Stimulated activated CD8-positive, alpha-beta memory T cell treated with anti-CD3 and anti-CD28 coated beads, Interleukin-15, amount 100 ng/mL, for 1 hour (primary cell): ENCODE results near the gene ATP11A.
"Not testable (repeated sequence)": the region's sequence is repeated elsewhere in the genome, so short reads cannot be mapped to it uniquely, and the experiment has no call there.

Source experiments
- DNase-seq: peaks from one replicate; pipeline ENCODE4 v3.0.0-alpha.2; 2020; ENCODE audit warnings: low read depth

Gene ATP11A

DNA sequence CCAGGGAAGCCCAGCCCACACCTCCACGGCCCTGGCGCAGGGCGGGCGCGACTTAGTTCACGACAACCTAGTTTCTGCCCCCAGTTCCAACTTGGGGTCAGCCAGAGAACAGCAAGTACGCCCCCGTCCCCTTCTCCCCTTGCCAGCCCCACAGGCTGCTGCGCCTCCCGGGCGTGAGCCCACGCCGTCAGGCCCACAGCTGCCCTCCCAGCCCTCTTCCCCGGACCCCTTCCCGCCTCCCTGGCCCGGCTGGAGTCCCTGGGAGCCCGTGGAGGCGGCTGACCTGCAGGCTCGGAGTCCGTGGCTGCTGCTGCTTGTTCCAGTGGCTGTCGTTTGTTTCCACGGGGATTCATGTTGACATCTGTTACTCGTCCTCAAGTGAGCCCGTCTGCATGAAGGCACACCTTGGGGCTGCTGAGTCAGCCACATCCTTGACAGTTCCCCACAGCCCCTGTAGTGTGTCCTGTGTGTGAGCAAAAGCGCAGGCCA is 86.0 kb downstream of the ATP11A start:
- DNase-seq, result no peak

DNA sequence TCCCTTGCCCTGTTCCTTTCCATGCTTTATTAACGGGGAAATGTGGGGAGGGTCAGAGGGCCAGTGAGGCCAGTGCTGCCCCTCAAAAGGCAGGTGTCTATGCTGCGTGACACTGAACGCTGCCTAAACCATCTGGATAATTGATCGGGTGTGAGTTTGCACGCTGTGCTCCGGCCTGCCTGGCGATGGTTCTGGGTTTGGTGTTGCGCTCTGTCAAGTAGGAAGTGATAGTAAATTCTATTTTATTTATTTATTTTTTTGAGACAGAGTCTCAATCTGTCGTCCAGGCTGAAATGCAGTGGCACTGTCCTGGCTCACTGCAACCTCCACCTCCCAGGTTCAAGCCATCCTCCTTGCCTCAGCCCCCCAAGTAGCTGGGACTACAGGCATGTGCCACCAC is 86.5 kb downstream of the ATP11A start:
- no peak for DNase-seq

DNA sequence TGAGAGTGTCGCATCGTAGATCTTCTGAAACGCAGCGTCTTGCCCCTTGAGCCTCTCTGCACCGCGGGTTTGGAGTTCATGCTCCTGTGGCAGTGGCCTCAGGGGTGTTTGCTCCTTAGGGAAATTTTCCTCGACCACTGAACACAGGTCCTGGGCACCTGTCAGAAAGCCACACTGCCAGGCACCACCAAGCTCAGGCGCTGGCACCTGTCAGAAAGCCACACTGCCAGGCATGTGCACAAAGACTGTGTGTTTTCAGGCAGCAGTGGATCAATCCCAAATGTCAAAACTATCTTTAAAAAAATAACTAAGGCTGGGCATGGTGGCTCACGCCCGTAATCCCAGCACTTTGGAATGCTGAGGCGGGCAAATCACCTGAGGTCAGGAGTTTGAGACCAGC is 87.1 kb downstream of the ATP11A start:
- DNase-seq, result no peak

DNA sequence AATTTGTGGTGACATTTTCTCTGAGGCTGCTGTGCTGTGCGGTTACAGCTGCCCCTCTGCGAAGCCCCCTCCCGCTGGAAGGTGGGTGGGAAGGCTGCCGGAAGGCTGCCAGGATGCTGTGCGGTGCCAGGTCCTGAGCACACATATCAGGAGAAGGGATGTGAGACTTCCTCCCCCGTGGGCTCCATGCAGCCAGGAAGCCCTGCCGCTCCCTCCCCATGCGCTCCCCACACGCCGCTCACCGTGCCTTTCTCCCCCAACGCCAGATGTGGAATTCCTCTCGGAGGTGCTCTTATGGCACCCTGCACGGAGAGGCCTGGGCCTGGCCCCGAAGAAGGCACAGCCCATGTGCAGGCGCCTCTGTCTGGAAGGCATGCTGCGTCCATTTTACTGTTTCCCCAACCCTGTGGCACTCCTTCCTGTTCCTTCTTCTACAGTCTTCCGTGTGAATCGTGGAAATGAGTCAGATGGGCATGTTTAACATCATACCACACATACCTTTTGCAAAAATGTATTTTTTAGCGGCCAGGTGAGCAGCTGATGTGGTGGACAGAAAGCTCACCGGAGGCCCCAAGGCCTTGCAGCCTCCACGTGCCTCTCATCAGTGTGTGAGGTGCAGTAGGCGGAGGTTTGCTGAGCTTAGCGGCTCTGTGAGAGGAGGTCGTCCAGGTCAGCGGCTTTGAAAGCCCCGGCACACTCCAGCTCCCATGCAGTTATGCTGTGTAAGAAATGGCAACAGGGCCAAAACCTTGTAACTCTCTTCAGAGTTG is 88.0 kb downstream of the ATP11A start:
- DNase-seq, result no peak

DNA sequence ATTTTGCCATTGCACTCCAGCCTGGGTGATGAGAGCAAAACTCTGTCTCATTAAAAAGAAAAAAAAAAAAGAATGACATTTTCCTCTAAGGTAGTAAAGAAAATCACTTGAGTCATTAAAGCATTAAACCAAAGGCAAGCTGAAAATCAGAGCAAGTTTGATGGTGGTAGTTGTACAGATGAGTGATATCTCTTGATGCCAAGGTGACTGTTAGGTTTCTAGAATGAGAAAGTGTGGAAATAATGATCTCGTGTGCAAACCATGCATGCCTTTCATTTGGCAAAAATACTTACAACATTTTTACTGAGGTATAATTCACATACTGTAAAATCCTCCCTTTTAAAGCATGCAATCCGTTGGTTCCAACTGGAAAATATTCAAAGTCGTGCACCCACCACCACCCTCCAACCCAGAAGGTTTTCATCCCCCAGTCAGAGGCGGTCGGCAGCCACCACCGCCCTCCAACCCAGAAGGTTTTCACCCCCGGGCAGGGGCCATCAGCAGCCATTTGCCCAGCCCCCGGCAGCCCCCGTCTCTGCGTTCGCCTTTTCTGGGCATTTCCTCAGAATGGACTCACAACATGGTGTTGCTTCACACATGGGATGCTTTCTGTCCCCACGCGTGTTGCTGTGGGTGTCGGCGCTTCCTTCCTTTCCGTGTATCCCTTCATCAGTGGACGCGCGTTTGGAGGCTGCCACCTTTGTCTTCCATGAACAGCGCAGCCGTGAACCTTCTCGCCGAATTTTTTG is 90.2 kb downstream of the ATP11A start:
- no peak for DNase-seq

DNA sequence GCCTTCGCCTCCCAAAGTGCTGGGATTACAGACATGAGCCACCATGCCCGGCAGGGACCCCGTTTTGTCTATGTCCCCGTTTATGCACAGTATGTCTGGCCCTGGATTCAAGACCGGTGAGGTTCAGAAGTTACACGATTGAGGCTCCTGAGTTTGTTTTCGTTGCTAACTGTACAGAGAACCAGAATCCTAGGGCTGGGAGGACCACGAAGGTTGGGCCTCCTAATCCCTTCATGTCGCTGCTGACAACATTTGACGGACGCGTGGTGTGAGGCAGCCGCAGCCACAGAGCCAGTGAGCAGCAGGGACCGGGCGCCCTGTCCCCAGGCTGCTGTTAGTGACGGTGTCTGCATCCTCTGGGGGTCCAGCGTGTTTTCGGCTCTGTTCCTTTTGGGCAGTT is 91.4 kb downstream of the ATP11A start:
- DNase-seq, result no peak

DNA sequence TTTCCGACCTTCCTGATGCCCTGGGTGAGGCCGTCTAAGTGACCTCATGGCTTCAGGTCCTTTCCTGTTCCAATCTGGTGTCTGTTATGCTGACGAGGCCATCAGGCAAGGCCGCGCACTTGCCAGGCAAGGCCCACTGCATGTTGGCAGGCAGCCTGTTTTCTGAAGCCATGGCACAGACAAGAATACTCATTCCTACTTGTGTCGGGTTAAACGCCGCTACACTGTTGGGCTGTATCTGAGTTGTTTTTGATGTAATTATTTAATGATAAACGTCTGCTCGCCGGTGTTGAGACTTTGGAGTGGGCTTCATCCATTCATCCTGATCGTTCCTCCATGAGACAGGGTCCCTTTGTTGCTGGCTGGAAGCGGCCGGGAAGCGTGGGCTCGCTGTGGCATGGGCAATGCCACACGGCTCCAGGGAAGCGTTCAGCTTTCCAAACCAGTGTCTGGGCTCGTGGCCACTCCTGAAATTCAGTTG is 92.1 kb downstream of the ATP11A start:
- DNase-seq, result no peak

DNA sequence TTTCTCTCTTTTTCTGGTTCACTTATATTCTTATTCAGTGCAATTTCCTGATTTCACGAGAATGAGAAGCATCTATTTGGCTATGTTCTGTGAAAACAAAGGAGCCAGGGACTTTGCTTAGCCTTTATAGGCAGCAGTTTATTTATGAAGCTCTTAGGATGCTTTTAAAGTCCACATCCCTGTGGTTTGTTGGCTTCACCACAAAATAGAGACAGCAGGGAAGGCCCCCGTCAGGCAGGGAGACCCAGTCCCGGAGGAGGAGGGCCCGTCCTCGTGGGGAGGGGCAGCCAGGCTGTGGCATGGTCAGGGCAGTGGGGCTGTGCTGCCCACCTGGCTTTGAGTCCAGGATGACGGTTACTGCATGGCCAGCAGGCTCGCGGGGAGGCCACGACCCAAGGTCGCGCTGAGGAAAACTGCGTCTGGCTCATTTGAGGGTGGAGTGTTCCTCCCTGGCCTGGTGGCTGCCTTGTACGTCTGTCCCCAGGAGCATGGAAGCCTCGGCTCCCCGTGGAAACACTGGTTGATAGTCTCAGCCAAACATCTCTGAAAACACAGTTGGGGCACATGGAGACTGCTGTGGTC is 92.7 kb downstream of the ATP11A start:
- DNase-seq, result no peak

DNA sequence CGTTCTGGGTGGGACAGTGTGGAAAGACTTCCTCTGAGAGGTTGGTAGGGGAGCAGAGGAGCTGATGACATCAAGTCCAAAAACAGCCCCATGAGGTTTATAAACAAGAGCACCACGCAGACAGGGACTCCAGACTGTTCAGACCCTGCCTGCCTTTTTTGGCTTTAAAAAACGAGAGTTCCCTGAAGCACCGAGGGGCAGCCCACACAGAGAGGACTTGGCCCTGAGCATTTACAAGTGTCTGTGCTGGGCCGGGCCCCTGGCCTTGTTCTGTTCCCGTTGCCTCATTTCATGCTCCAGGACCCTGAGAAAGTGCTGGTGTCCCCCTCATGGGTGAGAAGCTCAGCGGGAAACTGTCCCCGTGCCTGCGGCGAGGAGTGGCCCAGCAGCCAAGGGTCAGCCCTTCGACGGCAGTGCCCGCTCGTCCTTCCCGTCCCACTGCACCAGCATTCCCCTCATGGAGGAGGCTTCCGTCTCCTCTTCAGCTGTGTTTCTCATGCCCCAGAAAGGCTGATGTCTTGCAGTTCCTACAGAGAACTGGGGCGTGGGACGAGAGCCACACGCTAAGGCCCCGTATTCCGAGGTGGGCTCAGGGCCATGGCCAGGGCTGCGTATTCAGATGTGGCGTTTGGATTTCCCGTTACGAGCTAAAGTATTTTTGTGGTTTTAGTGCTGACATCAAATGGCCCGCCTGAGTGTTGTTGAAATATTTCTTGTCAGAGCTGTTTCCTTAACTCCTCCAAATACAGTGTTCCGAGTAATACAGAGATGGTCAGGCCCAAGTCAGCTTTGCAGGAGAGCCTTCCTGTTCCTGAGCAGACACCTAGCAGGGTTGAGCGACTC is 93.5 kb downstream of the ATP11A start:
- DNase-seq, result no peak

DNA sequence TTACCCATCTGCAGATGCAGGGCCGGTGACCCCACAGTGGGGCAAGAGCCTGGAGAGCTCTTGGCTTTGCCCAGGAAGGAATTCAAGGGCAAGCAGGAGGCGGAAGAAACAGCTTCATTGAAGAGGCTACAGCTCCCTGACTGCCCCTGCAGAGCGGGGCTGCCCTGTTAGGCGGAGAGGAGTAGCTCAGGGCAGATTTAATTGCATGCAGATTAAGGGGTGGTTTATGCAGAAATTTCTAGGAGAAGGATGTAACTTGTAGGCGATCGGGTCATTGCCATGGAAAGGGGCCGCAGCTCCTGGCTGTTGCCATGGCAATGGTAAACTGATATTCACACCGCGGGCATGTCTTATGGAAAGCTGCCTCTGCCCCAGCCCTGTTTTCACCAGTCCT is 94.1 kb downstream of the ATP11A start:
- no peak for DNase-seq

DNA sequence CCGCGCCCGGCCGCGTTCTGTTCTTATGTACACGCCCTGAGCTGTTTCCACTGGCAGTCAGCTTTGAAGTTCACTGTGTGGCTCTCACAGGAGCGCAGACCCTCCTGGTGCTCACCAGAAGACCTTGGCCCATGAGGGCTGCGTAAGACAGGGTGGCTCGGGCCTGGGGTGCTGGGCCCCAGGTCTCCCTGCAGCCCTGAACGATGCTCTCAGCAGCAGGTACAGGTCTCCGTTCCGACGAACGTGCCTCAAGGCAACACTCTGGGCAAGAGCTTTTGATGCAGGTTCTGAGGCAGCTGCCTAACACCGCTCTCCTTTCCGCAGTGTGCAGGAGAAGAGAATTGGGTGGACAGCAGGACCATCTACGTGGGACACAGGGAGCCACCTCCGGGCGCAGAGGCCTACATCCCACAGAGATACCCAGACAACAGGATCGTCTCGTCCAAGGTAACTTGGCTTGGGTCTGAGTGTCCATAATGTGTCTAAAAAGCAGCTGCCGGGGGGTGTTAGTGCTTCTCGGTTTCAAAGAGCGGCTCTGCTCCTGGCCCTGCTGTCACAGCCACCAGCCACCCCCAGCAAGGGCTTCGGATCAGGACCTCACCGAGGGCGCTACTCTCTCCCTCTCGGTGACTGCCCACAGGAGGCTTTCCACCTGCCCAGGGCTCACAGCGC is 95.1 kb downstream of the ATP11A start:
- no peak for DNase-seq

DNA sequence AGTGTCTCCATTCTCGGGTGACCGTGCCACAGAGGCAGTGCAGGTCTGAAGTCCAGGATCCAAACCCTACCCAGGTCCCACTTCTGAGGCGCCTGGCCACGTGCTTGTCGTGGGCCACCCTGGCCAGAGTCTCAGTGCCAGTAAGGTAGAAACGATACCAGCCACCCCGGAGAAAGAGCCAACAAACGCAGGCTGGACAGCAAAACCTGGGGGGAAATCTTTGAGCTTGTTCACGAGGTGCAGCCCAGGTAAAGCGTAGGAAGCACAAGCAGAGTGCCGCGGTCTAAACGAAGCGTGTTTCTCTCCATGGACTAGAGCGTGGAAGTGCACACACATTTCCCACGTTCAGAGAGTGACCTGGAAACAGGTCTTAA is 95.6 kb downstream of the ATP11A start:
- no peak for DNase-seq

DNA sequence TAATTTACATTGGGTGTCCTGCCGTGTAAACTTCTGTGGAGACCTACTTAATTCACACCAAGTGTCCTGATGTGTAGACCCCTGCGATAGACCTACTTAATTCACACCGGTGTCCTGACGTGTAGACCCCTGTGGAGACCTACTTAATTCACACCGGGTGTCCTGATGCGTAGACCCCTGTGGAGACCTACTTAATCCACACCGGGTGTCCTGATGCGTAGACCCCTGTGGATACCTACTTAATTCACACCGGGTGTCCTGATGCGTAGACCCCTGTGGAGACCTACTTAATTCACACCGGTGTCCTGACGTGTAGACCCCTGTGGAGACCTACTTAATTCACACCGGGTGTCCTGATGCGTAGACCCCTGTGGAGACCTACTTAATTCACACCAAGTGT is 97.0 kb downstream of the ATP11A start:
- DNase-seq, result not testable (repeated sequence)

DNA sequence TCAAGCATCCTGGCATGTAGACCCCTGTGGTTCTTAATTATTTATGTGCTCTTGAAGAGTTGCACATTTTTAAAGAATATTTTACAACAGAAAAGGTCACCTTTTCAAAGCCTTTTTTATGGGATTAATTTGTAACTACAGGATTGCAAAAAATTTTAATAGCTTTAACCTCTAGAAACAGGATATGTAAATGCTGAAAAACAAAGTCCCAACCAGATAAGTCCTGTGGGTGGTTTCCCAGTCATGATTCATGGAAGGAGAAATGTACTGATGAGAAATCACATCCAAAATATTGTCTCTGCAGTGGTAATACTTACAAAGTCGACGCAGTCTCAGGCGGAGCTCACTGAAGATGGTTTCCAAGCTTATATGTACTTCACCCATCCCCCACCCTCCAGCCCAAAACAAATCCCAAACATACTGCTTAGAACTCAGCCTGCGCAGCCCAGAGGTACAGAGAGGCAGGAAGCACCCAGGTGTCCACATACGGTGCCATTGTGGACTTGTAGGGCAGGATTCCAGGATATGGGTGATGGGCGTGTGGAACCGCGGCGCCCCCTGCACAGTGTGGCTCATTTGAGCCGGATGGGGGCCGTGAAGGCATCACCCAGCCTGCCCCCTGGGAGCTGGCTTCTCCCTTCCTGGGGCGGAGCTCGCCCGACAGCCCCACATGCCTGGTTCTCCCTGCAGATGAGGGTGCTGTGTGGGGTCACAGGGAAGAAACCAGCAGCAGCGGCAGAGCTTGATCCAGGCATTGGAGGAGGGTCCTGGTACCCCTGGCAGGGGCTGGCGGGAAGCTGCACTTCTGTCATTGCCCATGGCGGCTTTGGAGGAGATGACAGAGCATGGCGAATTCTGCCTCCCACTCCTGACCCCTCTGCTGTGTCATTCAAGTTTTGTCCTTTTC is 101.2 kb downstream of the ATP11A start:
- no peak for DNase-seq

DNA sequence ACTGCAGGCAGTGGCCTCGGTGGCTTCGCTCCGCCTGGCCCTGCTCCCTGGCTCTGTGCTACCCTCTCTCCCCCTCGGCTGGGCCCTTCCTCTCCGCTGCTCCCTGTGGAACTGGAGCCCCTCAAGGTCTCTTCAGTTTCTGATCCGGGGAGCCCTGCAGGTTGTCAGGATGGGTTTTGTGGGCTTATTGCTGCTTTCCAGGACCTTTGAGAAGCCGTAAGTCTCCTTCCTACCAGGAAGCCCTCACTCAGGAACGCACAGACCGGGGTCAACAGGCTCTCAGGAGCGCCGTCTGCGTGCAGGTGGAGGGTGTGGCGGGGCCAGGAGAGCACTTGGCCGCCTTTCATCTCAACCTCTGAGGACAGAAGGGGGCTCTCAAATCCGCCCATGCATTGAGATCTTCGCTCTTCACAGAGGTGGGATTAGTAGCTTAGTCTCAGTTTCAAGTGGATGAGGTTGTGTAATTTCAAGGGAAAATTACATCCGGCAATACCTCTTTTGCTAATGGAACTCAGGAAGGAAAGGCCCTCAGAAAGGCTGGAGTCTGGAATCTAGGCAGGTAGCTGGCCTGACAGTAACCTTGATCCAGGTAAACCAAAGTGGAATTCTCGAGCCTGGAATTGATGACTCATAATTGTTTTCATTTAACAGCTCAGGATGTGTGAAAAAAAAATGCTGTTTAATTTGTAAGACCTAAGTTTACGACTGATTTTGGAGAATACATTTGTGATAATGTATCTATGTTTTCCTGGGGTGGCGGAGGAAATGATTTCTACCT is 102.0 kb downstream of the ATP11A start:
- DNase-seq, result no peak

DNA sequence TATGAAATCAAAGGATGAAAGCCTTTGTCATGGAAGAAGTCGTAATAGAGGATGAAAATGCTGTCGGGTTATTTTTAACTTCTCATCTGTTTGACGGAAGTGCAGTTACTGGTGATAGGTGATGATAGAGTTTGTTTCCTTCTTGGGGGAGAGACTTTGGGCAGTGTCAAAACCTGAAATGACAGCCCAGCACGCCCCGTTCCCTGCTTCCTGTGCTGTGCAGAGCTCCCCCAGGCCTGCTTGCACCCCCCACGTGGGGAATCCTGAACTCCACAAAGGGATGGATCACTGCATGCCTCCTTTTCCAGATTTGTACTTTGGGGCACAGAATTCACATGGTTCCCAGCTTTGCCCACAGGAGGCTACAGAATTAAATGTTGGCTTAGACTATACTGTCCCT is 102.7 kb downstream of the ATP11A start:
- no peak for DNase-seq

DNA sequence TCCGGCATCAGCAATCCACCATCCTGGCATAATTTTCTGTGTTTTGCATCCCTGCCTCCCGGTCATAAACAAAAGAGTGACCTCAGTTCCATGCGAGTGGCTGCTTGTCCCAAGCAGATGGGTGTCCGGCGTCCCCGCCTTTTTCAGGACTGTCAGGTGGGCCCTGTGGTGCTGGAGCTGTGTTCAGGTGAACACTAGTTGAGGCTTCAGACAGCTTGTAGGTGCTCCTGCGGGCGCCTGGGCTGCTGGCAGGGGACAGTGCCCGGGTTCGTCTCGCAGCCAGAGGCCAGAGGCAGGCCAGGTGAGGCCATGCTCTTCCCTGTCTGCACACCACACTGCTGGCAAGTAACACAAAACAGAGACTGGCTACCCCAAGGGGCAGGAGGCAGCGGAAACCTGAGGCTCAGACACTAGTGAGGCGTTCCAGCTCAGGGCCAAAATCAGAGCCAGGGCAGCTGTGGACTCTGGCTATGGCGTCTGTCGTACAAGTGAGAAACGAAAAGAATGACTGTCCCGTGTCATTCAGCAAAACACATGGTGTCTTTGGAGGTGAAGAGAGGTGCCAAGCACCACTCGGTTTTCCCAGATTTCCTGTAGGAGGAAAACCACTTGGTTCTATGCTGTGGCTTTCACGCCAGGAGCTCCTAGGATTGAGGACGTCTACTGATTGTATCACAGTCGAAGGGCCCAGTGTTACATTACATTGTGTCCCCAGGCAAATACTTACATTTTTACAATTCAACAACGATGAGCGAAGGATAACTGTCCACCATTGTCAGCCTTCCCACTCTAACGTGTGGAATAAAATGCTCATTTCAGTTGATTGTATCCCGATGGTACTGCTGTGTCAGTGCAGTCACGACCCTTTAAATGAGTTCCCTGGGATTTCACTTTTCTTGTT is 104.0 kb downstream of the ATP11A start:
- no peak for DNase-seq

DNA sequence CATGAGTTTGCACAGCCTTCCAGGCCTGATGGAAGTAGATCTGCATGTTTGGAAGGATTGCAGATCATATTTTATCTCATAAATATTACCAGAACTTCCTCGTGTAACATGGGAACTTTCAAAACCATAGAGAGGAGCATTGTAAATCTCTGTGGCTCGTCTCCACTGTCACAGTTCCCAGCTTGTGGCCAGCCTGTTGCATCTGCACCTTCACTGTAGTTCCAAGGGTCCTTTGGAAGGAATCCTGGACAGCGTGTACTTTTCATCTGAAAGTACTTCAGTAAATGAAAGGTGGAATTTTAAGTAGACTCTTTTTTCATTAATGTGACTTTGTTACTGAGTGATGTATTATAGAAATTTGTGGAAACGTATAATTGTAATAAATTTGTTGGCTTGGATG is 105.4 kb downstream of the ATP11A start:
- DNase-seq, result no peak
